ENCODE results near the gene SLC40A1. TPM values are rescaled to one million over a fixed set of nuclear protein-coding genes. Genes with fewer than 3 reads are reported as not detected.

SLC40A1 gene
- total and polyA plus RNA-seq, 2 of the 13 experiments (the other 11 are each of a cell fraction or from before 2014, with no cell fraction given), result 10.6 to 24.9 TPM

DNA sequence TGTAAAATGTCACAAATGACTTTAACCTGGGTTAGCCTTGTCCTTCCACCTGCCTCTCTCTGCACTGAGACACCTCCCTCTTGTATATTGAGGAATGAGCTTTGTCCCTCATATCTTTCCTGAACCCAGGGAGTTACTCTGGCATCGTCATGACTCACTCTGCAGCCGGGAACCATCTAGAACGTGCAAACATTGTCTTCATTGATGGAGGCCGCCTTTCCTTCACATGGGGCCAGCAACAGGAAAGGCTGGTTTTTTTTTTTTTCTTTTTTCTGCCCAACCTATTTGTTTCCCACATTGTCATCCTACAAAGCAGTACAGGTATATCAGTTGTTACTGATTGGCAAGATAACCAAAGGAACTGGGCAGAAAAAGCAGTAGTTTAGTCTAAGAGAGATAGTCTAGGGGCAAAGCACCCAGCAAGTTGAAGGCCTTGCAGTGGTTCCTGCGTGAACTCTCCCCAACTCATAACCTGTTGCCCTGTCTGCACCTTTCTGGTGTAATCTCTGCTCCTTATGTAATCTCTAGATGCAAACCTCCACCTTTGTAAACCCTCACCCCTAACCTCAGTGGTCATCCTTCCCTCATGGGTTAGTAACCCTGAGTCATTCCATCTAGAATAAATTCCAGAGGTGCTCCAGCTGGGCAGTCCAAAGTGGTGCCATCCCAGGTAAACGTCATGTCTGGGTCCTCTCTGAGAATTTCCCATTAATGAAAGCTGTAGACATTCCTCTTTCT is 38.3 kb downstream of the SLC40A1 start (continued):
- TF ChIP-seq, protein P1, sequence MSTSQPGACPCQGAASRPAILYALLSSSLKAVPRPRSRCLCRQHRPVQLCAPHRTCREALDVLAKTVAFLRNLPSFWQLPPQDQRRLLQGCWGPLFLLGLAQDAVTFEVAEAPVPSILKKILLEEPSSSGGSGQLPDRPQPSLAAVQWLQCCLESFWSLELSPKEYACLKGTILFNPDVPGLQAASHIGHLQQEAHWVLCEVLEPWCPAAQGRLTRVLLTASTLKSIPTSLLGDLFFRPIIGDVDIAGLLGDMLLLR (CRISPR knock-in tag; IDR thresholded peaks at IDR 0.05), result no peak
- TF ChIP-seq SRSF9 (IDR thresholded peaks at IDR 0.05; ENCODE audit: borderline replicate concordance, insufficient read depth, low read depth, low read length, poor library complexity, severe bottlenecking), result no peak
- TF ChIP-seq, protein P2, sequence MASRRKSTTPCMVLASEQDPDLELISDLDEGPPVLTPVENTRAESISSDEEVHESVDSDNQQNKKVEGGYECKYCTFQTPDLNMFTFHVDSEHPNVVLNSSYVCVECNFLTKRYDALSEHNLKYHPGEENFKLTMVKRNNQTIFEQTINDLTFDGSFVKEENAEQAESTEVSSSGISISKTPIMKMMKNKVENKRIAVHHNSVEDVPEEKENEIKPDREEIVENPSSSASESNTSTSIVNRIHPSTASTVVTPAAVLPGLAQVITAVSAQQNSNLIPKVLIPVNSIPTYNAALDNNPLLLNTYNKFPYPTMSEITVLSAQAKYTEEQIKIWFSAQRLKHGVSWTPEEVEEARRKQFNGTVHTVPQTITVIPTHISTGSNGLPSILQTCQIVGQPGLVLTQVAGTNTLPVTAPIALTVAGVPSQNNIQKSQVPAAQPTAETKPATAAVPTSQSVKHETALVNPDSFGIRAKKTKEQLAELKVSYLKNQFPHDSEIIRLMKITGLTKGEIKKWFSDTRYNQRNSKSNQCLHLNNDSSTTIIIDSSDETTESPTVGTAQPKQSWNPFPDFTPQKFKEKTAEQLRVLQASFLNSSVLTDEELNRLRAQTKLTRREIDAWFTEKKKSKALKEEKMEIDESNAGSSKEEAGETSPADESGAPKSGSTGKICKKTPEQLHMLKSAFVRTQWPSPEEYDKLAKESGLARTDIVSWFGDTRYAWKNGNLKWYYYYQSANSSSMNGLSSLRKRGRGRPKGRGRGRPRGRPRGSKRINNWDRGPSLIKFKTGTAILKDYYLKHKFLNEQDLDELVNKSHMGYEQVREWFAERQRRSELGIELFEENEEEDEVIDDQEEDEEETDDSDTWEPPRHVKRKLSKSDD (CRISPR knock-in tag; IDR thresholded peaks at IDR 0.05; ENCODE audit: low read depth), result no peak
- peak; percentile 40 for TF ChIP-seq HNF4A (CRISPR knock-in tag; IDR thresholded peaks at IDR 0.05)
- no peak for TF ChIP-seq ZNF713 (CRISPR knock-in tag; IDR thresholded peaks at IDR 0.05)
- TF ChIP-seq, protein P3, sequence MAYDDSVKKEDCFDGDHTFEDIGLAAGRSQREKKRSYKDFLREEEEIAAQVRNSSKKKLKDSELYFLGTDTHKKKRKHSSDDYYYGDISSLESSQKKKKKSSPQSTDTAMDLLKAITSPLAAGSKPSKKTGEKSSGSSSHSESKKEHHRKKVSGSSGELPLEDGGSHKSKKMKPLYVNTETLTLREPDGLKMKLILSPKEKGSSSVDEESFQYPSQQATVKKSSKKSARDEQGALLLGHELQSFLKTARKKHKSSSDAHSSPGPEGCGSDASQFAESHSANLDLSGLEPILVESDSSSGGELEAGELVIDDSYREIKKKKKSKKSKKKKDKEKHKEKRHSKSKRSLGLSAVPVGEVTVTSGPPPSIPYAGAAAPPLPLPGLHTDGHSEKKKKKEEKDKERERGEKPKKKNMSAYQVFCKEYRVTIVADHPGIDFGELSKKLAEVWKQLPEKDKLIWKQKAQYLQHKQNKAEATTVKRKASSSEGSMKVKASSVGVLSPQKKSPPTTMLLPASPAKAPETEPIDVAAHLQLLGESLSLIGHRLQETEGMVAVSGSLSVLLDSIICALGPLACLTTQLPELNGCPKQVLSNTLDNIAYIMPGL (CRISPR knock-in tag; IDR thresholded peaks at IDR 0.05; ENCODE audit: borderline replicate concordance in 1 of 2, low read depth in 1 of 2), result peak in 1 of 2 experiments; percentile 49; a peak in 1 of 4 replicates
- TF ChIP-seq, protein P4, sequence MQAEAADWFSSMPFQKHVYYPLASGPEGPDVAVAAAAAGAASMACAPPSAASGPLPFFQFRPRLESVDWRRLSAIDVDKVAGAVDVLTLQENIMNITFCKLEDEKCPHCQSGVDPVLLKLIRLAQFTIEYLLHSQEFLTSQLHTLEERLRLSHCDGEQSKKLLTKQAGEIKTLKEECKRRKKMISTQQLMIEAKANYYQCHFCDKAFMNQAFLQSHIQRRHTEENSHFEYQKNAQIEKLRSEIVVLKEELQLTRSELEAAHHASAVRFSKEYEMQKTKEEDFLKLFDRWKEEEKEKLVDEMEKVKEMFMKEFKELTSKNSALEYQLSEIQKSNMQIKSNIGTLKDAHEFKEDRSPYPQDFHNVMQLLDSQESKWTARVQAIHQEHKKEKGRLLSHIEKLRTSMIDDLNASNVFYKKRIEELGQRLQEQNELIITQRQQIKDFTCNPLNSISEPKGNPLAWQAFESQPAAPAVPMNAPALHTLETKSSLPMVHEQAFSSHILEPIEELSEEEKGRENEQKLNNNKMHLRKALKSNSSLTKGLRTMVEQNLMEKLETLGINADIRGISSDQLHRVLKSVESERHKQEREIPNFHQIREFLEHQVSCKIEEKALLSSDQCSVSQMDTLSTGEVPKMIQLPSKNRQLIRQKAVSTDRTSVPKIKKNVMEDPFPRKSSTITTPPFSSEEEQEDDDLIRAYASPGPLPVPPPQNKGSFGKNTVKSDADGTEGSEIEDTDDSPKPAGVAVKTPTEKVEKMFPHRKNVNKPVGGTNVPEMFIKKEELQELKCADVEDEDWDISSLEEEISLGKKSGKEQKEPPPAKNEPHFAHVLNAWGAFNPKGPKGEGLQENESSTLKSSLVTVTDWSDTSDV (CRISPR knock-in tag; IDR thresholded peaks at IDR 0.05), result no peak
- TF ChIP-seq, protein P5, sequence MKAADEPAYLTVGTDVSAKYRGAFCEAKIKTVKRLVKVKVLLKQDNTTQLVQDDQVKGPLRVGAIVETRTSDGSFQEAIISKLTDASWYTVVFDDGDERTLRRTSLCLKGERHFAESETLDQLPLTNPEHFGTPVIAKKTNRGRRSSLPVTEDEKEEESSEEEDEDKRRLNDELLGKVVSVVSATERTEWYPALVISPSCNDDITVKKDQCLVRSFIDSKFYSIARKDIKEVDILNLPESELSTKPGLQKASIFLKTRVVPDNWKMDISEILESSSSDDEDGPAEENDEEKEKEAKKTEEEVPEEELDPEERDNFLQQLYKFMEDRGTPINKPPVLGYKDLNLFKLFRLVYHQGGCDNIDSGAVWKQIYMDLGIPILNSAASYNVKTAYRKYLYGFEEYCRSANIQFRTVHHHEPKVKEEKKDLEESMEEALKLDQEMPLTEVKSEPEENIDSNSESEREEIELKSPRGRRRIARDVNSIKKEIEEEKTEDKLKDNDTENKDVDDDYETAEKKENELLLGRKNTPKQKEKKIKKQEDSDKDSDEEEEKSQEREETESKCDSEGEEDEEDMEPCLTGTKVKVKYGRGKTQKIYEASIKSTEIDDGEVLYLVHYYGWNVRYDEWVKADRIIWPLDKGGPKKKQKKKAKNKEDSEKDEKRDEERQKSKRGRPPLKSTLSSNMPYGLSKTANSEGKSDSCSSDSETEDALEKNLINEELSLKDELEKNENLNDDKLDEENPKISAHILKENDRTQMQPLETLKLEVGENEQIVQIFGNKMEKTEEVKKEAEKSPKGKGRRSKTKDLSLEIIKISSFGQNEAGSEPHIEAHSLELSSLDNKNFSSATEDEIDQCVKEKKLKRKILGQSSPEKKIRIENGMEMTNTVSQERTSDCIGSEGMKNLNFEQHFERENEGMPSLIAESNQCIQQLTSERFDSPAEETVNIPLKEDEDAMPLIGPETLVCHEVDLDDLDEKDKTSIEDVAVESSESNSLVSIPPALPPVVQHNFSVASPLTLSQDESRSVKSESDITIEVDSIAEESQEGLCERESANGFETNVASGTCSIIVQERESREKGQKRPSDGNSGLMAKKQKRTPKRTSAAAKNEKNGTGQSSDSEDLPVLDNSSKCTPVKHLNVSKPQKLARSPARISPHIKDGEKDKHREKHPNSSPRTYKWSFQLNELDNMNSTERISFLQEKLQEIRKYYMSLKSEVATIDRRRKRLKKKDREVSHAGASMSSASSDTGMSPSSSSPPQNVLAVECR (CRISPR knock-in tag; IDR thresholded peaks at IDR 0.05; ENCODE audit: borderline replicate concordance), result no peak
- peak; percentile 60; the same call in 1 of the 2 replicates for TF ChIP-seq MBD4 (IDR thresholded peaks at IDR 0.05; ENCODE audit: borderline replicate concordance, low read length)
- TF ChIP-seq GATAD1 (CRISPR knock-in tag; IDR thresholded peaks at IDR 0.05), result no peak
- TF ChIP-seq PCBP2 (optimal IDR thresholded peaks at IDR 0.05; ENCODE audit: low read depth, low read length, poor library complexity, severe bottlenecking), result no peak
- no peak for TF ChIP-seq ZNF75D (CRISPR knock-in tag; IDR thresholded peaks at IDR 0.05; ENCODE audit: borderline replicate concordance)
- TF ChIP-seq, protein P6, sequence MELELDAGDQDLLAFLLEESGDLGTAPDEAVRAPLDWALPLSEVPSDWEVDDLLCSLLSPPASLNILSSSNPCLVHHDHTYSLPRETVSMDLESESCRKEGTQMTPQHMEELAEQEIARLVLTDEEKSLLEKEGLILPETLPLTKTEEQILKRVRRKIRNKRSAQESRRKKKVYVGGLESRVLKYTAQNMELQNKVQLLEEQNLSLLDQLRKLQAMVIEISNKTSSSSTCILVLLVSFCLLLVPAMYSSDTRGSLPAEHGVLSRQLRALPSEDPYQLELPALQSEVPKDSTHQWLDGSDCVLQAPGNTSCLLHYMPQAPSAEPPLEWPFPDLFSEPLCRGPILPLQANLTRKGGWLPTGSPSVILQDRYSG (CRISPR knock-in tag; IDR thresholded peaks at IDR 0.05), result no peak
- TF ChIP-seq ISL2 (CRISPR knock-in tag; IDR thresholded peaks at IDR 0.05), result no peak
